Muscle layer of duodenum (tissue), 2 donors: Measurements from ENCODE around the gene PLCG1.

ENCODE experiments used
- H3K27ac ChIP-seq: one replicate; pipeline ENCODE4 v1.7.0; 2013; ENCODE audit warnings: mild to moderate bottlenecking, low read length
- H3K27me3 ChIP-seq: one replicate; pipeline ENCODE4 v1.7.0; 2013; ENCODE audit warnings: low read depth, mild to moderate bottlenecking, control low read depth, low read length
- H3K36me3 ChIP-seq, 2 donors: one replicate each; pipeline ENCODE4 v1.7.0; 2013; ENCODE audit warnings: low read length in 2 of 2, control low read depth in 1 of 2, mild to moderate bottlenecking in 1 of 2; ENCODE audit not compliant: insufficient read depth in 2 of 2, control insufficient read depth in 1 of 2
- H3K4me1 ChIP-seq, 2 donors: one replicate each; pipeline ENCODE4 v1.7.0; 2013; ENCODE audit warnings: low read length in 2 of 2, mild to moderate bottlenecking in 2 of 2, control low read depth in 1 of 2, moderate library complexity in 1 of 2; ENCODE audit not compliant: insufficient read depth in 2 of 2, control insufficient read depth in 1 of 2
- H3K4me3 ChIP-seq, 2 donors: one replicate each; pipeline ENCODE4 v1.7.0; 2013; ENCODE audit warnings: low read length in 2 of 2, low read depth in 1 of 2, mild to moderate bottlenecking in 1 of 2
- H3K9me3 ChIP-seq, 2 donors: one replicate each; pipeline ENCODE4 v1.7.0; 2013; ENCODE audit warnings: low read length in 2 of 2, control low read depth in 1 of 2, mild to moderate bottlenecking in 1 of 2; ENCODE audit not compliant: control insufficient read depth in 1 of 2
- donor health status: healthy.

Gene PLCG1

DNA sequence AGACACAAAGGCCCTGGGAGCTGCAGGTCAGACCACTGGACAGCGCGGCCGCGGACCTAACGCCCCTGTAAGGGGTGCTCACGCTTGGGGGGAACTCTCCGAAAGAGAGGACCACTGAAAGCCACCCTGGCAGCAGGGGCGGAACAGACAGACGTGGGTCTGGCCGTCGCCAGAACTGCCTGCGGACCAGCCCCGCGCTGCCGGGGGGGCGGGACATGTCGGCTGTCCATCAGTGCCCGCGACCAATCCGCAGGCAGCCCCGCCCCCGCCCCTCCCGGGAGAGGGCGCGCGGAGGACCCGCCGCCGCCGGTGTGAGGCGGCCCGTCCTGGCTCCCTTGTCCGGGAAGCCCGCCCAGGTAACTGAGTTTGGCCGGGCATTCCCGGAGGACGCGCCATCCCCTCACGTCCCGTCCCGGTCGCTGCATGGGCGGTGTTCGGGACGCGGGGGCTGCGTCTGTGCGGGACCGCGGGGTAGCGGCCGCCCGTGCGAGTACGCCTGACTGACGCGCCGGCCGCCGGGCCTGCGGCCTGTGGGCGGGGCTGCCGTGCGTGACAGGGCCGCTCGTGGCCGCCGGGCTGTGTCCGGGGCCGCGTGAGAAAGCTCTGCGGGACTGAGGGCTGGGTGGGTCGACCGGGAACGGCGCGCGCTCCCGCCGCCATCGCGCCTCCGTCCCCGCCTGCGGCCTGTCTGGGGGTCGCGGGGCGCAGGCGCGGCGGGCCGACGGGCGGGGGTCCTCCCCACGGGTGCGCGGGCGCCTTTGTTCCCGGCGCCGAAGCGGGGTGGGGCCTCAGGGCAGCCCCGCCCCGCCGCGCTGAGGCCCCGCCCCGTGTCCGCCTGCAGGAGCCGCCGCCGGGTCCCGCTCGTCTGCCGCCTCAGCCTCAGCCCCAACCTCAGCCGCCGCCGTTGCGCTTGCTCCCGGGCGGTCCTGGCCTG is at the start of gene PLCG1:
TSS of gene PLCG1 (plus strand) at position 864 of the 934 bp plus-strand sequence. CDS start 99 bp downstream, outside the sequence.
- peaks cover 4 to 40% of the 10 kb centered on the region in 2 donors for H3K4me1 ChIP-seq

GRCh38 chr20:41087777-41088176 is 49.6 kb upstream of the PLCG1 start:
- peaks cover 32 to 43% of the 10 kb centered on the region in 2 donors for H3K36me3 ChIP-seq
- H3K9me3 ChIP-seq, result no peaks in the 10 kb centered on the region
- no peak overlapping the region for H3K27ac ChIP-seq
- H3K4me1 ChIP-seq, result no peaks in the 10 kb centered on the region
- H3K27me3 ChIP-seq, result no peaks in the 10 kb centered on the region
- no peak overlapping the region for H3K4me3 ChIP-seq

More for the DNA sequence above, at the start of gene PLCG1:
- Histone ChIP-seq H3K9me3 (no peaks in the 10 kb centered on the region), H3K27me3 (no peaks in the 10 kb centered on the region), H3K4me3 (peak within 1 kb of the TSS; percentile 73 to 82), H3K27ac (peak within 1 kb of the TSS; percentile 82), H3K36me3 (no peaks in the 10 kb centered on the region)

DNA sequence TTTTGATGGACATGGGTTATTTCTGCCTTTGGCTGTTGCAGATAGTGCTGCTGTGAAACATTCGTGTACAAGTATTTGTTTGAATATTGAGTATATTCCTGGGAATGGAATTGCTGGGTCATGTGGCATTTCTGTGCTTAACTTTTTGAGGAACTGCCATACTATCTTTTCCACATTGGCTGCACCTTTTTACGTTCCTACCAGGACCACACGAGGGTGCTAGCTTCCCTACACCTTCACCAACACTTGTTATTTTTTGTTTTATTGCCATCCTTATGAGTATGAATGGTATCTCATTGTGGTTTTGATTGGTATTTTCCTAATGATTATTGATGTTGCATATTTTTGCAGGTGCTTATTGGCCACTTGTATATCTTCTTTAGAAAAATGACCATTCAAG is 47.8 kb upstream of the PLCG1 start:
- H3K27ac ChIP-seq, result no peak overlapping the region
- no peak overlapping the region for H3K4me3 ChIP-seq
- peaks cover 37 to 41% of the 10 kb centered on the region in 2 donors for H3K36me3 ChIP-seq
- H3K4me1 ChIP-seq, result no peaks in the 10 kb centered on the region
- no peaks in the 10 kb centered on the region for H3K9me3 ChIP-seq
- no peaks in the 10 kb centered on the region for H3K27me3 ChIP-seq

DNA sequence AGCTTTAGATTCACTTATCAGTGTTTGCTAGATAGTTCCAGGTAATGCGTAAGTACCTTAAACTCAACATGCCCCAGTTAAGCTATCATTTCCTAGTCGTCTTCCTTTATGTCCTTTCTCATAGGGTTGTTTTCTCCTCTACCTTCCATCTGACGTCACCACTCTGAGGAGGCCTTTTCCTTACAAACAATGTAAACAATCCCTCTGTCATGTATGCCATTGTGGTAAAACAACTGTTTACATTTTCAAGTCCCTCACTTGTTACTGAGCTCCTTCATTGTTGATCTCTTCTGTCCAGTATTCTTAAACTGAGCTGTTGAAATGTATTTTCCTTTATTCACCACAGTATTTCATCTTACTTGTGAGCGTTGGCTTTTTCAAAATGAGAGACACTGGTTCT is 45.4 kb upstream of the PLCG1 start:
- no peaks in the 10 kb centered on the region for H3K27me3 ChIP-seq
- H3K4me1 ChIP-seq, result no peaks in the 10 kb centered on the region
- H3K27ac ChIP-seq, result no peak overlapping the region
- no peak overlapping the region for H3K4me3 ChIP-seq
- no peaks in the 10 kb centered on the region for H3K9me3 ChIP-seq
- H3K36me3 ChIP-seq, result peaks cover 26 to 33% of the 10 kb centered on the region in 2 donors

DNA sequence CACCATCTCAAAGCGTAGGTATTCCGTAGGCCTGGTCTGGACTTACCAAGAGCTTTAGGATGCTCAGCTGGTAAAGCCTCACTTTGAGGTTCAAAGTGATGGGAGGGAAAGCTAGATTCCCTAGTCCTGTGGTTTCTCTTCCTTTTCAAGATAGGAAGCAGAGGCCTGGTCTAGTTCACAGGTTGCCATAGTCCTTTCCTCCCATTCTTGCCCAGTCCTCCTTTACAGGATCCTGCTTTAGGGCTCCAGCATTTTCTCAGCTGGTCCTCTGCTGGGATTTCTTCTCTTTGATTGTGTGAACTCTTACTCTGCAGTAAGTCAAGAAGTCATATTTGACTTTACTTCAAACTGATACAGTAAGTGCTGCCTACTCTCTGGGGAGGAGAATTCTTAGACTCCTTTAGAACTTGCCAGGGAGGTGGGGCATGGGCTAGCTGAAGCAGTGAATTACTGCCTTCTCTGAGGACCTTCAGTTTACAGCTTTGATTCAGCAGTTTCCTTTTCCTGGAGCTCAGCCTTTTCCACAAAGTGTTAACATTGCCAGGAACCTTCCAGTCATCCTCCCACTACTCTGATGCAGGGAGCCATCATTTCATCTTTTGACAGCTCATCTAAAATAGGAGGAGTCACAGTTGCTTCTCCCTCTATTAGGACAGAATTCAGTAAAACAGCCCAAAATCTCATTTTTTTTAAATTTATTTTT is 42.8 kb upstream of the PLCG1 start:
- Histone ChIP-seq H3K27me3 (no peaks in the 10 kb centered on the region), H3K27ac (peak overlapping the region; percentile 41), H3K9me3 (no peaks in the 10 kb centered on the region), H3K4me3 (no peak overlapping the region), H3K4me1 (no peaks in the 10 kb centered on the region), H3K36me3 (peaks cover 38 to 54% of the 10 kb centered on the region in 2 donors)

- Histone ChIP-seq H3K4me1 (no peaks in the 10 kb centered on the region), H3K4me3 (no peak overlapping the region), H3K27me3 (no peaks in the 10 kb centered on the region), H3K9me3 (no peaks in the 10 kb centered on the region), H3K36me3 (peaks cover 44 to 62% of the 10 kb centered on the region in 2 donors), H3K27ac (no peak overlapping the region)
Observed at GRCh38 chr20:41095110-41095969, 42.0 kb upstream of the PLCG1 start.

DNA sequence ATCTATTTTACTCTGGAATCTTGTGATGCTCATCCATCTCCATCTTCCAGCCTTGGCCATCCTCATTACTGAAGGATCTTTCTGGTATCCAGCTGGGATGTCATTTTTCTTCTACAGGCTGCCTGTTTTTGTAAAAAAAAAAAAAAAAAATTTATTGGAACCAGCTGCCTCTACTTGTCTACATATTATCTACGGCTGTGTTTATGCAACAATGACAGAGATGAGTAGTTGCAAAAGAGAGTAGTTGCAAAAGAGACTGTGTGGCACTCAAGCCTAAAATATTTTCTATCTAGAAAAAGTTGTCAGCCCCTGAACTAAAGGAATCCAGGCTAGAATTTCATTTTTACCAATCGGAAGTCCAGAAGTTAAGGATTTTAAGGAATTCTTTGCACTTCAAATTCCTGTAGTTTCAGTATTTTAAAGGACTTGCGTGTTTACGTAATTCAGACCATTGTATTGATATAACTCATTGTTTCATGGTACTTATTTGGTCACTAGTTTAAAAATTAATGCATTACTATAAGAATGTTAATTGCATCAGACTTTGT is 38.6 kb upstream of the PLCG1 start:
- H3K27ac ChIP-seq, result no peak overlapping the region
- no peaks in the 10 kb centered on the region for H3K4me1 ChIP-seq
- H3K27me3 ChIP-seq, result no peaks in the 10 kb centered on the region
- H3K9me3 ChIP-seq, result no peaks in the 10 kb centered on the region
- H3K36me3 ChIP-seq, result peaks cover 57 to 68% of the 10 kb centered on the region in 2 donors
- H3K4me3 ChIP-seq, result no peak overlapping the region

GRCh38 chr20:41100001-41100480 is 37.3 kb upstream of the PLCG1 start:
- Histone ChIP-seq H3K27me3 (no peaks in the 10 kb centered on the region), H3K9me3 (no peaks in the 10 kb centered on the region), H3K4me1 (no peaks in the 10 kb centered on the region), H3K36me3 (peaks cover 66 to 69% of the 10 kb centered on the region in 2 donors), H3K4me3 (no peak overlapping the region), H3K27ac (no peak overlapping the region)

GRCh38 chr20:41101660-41102059 is 35.7 kb upstream of the PLCG1 start:
- H3K4me1 ChIP-seq, result no peaks in the 10 kb centered on the region
- H3K27ac ChIP-seq, result no peak overlapping the region
- peaks cover 61 to 70% of the 10 kb centered on the region in 2 donors for H3K36me3 ChIP-seq

GRCh38 chr20:41108531-41108930 is 28.8 kb upstream of the PLCG1 start:
- Histone ChIP-seq H3K9me3 (no peaks in the 10 kb centered on the region), H3K4me1 (no peaks in the 10 kb centered on the region), H3K4me3 (no peak overlapping the region), H3K27me3 (no peaks in the 10 kb centered on the region), H3K27ac (no peak overlapping the region), H3K36me3 (peaks cover 38 to 50% of the 10 kb centered on the region in 2 donors)

More at GRCh38 chr20:41101660-41102059, 35.7 kb upstream of the PLCG1 start:
- no peak overlapping the region for H3K4me3 ChIP-seq
- H3K9me3 ChIP-seq, result no peaks in the 10 kb centered on the region
- no peaks in the 10 kb centered on the region for H3K27me3 ChIP-seq
